ENCODE data around the gene NPAS3. TPM values are rescaled to one million over a fixed set of nuclear protein-coding genes. Genes with fewer than 3 reads are reported as not detected.

The NPAS3 gene
- total and polyA plus RNA-seq, 2 donors (not counting 3 experiments of a cell fraction or from before 2014, with no cell fraction given), result 0.10 to 0.13 TPM

GRCh38 chr14:33510991-33511390 lies 572.3 kb downstream of the NPAS3 start:
- H4K20me1 ChIP-seq (replicated peaks; ENCODE audit: control insufficient read depth, extremely low read depth, insufficient read depth, low read length), result no peaks in the 10 kb centered on the region
- dilution Hi-C loops (cut with MboI; ENCODE audit: extremely low pct_ligation_motif_present, low sequenced_read_pairs) (no loop called here), intact Hi-C loops (cut with micrococcal nuclease) (no loop called here)
- H3K4me1 ChIP-seq (ENCODE audit: control insufficient read depth, extremely low read depth, insufficient read depth, low read length), result no peaks in the 10 kb centered on the region
- CTCF ChIA-PET, result no interaction called here
- H3K4me3 ChIP-seq (replicated peaks in 1 of 3; ENCODE audit: insufficient read depth in 1 of 3, low read depth in 1 of 3, low read length in 3 of 3), result no peak overlapping the region
- no peak for FAIRE-seq
- no peak overlapping the region for H2AFZ ChIP-seq (ENCODE audit: low read depth, low read length)
- no peaks in the 10 kb centered on the region for H3K27me3 ChIP-seq (ENCODE audit: control insufficient read depth in 2 of 2, insufficient read depth in 2 of 2, low read length in 2 of 2)
- H3K36me3 ChIP-seq (ENCODE audit: control insufficient read depth in 2 of 2, extremely low read depth in 1 of 2, insufficient read depth in 2 of 2, low read length in 2 of 2), result no peaks in the 10 kb centered on the region
- H3K4me2 ChIP-seq (ENCODE audit: insufficient read depth, low read length), result no peak overlapping the region
- H3K9me3 ChIP-seq (replicated peaks; ENCODE audit: control insufficient read depth, insufficient read depth, low read length), result no peaks in the 10 kb centered on the region
- no peak overlapping the region for H3K27ac ChIP-seq (ENCODE audit: insufficient read depth, low read depth, low read length)
- no peaks in the 10 kb centered on the region for H3K79me2 ChIP-seq (ENCODE audit: control insufficient read depth, insufficient read depth, low read length)
- TF ChIP-seq MAX (IDR thresholded peaks at IDR 0.05; ENCODE audit: insufficient read depth, insufficient read length), result no peak
- TF ChIP-seq GATA2 (IDR thresholded peaks at IDR 0.05; ENCODE audit: insufficient read depth, insufficient read length, low read depth, low read length), result no peak
- no peak for TF ChIP-seq JUN (IDR thresholded peaks at IDR 0.05; ENCODE audit: borderline replicate concordance, insufficient read depth, insufficient read length, low read depth)
- TF ChIP-seq EZH2 (IDR thresholded peaks at IDR 0.05; ENCODE audit: borderline replicate concordance, low read depth, low read length, severe bottlenecking), result no peak
- TF ChIP-seq POLR2AphosphoS5 (IDR thresholded peaks at IDR 0.05; ENCODE audit: insufficient read depth, low read depth, low read length), result no peak
- POLR2A ChIA-PET, result no interaction called here
- no peak overlapping the region for H3K9ac ChIP-seq (replicated peaks; ENCODE audit: extremely low read depth, insufficient read depth, low read length)
- H3K9me1 ChIP-seq (replicated peaks; ENCODE audit: control insufficient read depth, extremely low read depth, insufficient read depth, low read length), result no peaks in the 10 kb centered on the region
- no TSS peak for BruUV-seq (replicated peaks)
- no peak for DNase-seq (ENCODE audit: low read depth, low spot score)

- Histone ChIP-seq H3K27ac (ENCODE audit: insufficient read depth, low read depth, low read length) (no peak overlapping the region), H3K9ac (replicated peaks; ENCODE audit: extremely low read depth, insufficient read depth, low read length) (no peak overlapping the region), H4K20me1 (replicated peaks; ENCODE audit: control insufficient read depth, extremely low read depth, insufficient read depth, low read length) (no peaks in the 10 kb centered on the region), H3K4me1 (ENCODE audit: control insufficient read depth, extremely low read depth, insufficient read depth, low read length) (no peaks in the 10 kb centered on the region), H3K4me2 (ENCODE audit: insufficient read depth, low read length) (no peak overlapping the region), H3K4me3 (replicated peaks in 1 of 3; ENCODE audit: insufficient read depth in 1 of 3, low read depth in 1 of 3, low read length in 3 of 3) (no peak overlapping the region), H3K9me3 (replicated peaks; ENCODE audit: control insufficient read depth, insufficient read depth, low read length) (no peaks in the 10 kb centered on the region), H3K9me1 (replicated peaks; ENCODE audit: control insufficient read depth, extremely low read depth, insufficient read depth, low read length) (no peaks in the 10 kb centered on the region), H2AFZ (ENCODE audit: low read depth, low read length) (no peak overlapping the region), H3K36me3 (ENCODE audit: control insufficient read depth in 2 of 2, extremely low read depth in 1 of 2, insufficient read depth in 2 of 2, low read length in 2 of 2) (no peaks in the 10 kb centered on the region), H3K79me2 (ENCODE audit: control insufficient read depth, insufficient read depth, low read length) (no peaks in the 10 kb centered on the region), H3K27me3 (ENCODE audit: control insufficient read depth in 2 of 2, insufficient read depth in 2 of 2, low read length in 2 of 2) (no peaks in the 10 kb centered on the region)
- FAIRE-seq (no peak), DNase-seq (ENCODE audit: low read depth, low spot score) (no peak)
- TF ChIP-seq POLR2AphosphoS5 (IDR thresholded peaks at IDR 0.05; ENCODE audit: insufficient read depth, low read depth, low read length), result no peak
- TF ChIP-seq FOS (IDR thresholded peaks at IDR 0.05; ENCODE audit: borderline replicate concordance, insufficient read depth, low read length), result no peak
- no peak for TF ChIP-seq JUN (IDR thresholded peaks at IDR 0.05; ENCODE audit: borderline replicate concordance, insufficient read depth, insufficient read length, low read depth)
- no peak for TF ChIP-seq POLR2A (IDR thresholded peaks at IDR 0.05; ENCODE audit: low read depth, low read length)
- no peak for TF ChIP-seq MAX (IDR thresholded peaks at IDR 0.05; ENCODE audit: insufficient read depth, insufficient read length)
- TF ChIP-seq GATA2 (IDR thresholded peaks at IDR 0.05; ENCODE audit: insufficient read depth, insufficient read length, low read depth, low read length), result no peak
- no peak for TF ChIP-seq CTCF (IDR thresholded peaks at IDR 0.05; ENCODE audit: extremely low read depth in 1 of 2, insufficient read depth in 1 of 2, low read depth in 1 of 2, low read length in 2 of 2)
- TF ChIP-seq MYC (IDR thresholded peaks at IDR 0.05; ENCODE audit: low read depth, low read length), result no peak
- no peak for TF ChIP-seq EZH2 (IDR thresholded peaks at IDR 0.05; ENCODE audit: borderline replicate concordance, low read depth, low read length, severe bottlenecking)
- ChIA-PET CTCF (no interaction called here), POLR2A (no interaction called here)
- intact Hi-C loops (cut with micrococcal nuclease) (no loop called here), dilution Hi-C loops (cut with MboI; ENCODE audit: extremely low pct_ligation_motif_present, low sequenced_read_pairs) (no loop called here)
- BruUV-seq (replicated peaks), result no TSS peak
These were observed 573.4 kb downstream of the NPAS3 start for GRCh38 chr14:33511851-33512640.

All from endothelial cell of umbilical vein (primary cell).